H1 (cell line): ENCODE measurements around the gene CLDN9. TPM values are rescaled to one million over a fixed set of nuclear protein-coding genes. Genes with fewer than 3 reads are reported as not detected.
A peak's percentile ranks its signal among the peaks of the same experiment; 100 is the strongest.

Experiments used
- CTCF ChIA-PET: fragments of 300-600 bp; sonication (Branson Sonifier 250); formaldehyde crosslinking; loops from one replicate; lab custom pipeline; 2021; ENCODE audit not compliant: partially characterized antibody; lab: Charles Lee
- POLR2A ChIA-PET: fragments of 300-600 bp; sonication (Branson Sonifier 250); formaldehyde crosslinking; loops from one replicate; lab custom pipeline; 2021; ENCODE audit warnings: inconsistent platforms; ENCODE audit not compliant: partially characterized antibody; lab: Charles Lee
- DNase-seq, 2 experiments: peaks; one replicate each; pipeline versions ENCODE4 v3.0.0 to v3.0.0-alpha.2; 2010 to 2022; ENCODE audit warnings: low spot score in 2 of 2, low read depth in 1 of 2, mixed read lengths in 1 of 2
- FAIRE-seq: peaks from 2 replicates; lab custom pipeline; 2011; peaks lifted over from hg19 to GRCh38; lab: Jason Lieb, UNC
- H2AFZ ChIP-seq: 2 replicates; pipeline ENCODE4 v1.8.1; 2012; ENCODE audit warnings: low read length, inconsistent platforms
- H2AK5ac ChIP-seq: 2 replicates; pipeline ENCODE4 v1.6.1; 2013; ENCODE audit warnings: low read depth, low read length
- H2BK120ac ChIP-seq: replicated peaks from 2 replicates; pipeline ENCODE3; 2013; ENCODE audit warnings: low read depth, low read length, inconsistent platforms
- H2BK12ac ChIP-seq: 2 replicates; pipeline ENCODE4 v1.6.1; 2013; ENCODE audit warnings: low read depth, low read length
- H2BK15ac ChIP-seq: 2 replicates; pipeline ENCODE4 v1.6.1; 2013; ENCODE audit warnings: low read length
- H2BK20ac ChIP-seq: 2 replicates; pipeline ENCODE4 v1.6.1; 2013; ENCODE audit warnings: low read length
- H2BK5ac ChIP-seq: 2 replicates; pipeline ENCODE4 v1.6.1; 2013; ENCODE audit warnings: low read depth, low read length
- H3K14ac ChIP-seq: 2 replicates; pipeline ENCODE4 v1.6.1; 2013; ENCODE audit warnings: inconsistent platforms; ENCODE audit not compliant: insufficient read length
- H3K18ac ChIP-seq: 2 replicates; pipeline ENCODE4 v1.6.1; 2013; ENCODE audit warnings: low read length; ENCODE audit errors: extremely low read depth
- H3K23ac ChIP-seq: 2 replicates; pipeline ENCODE4 v1.6.1; 2013; ENCODE audit warnings: inconsistent platforms; ENCODE audit not compliant: insufficient read length
- H3K23me2 ChIP-seq: 2 replicates; pipeline ENCODE4 v1.6.1; 2013; ENCODE audit warnings: low read depth, low read length
- H3K27ac ChIP-seq: 2 replicates; pipeline ENCODE4 v1.6.1; 2011; ENCODE audit warnings: low read depth, low read length, inconsistent platforms
- H3K27me3 ChIP-seq, 4 experiments: replicated peaks in 1 of 4; 1 replicate in 1 of 4; 2 replicates in 3 of 4; pipeline versions ENCODE4 v1.6.1 to v1.8.1; 2011 to 2013; ENCODE audit warnings: low read length in 3 of 4, mild to moderate bottlenecking in 3 of 4, inconsistent platforms in 2 of 4, mixed read lengths in 2 of 4, moderate library complexity in 1 of 4; ENCODE audit not compliant: control insufficient read depth in 3 of 4, insufficient read depth in 3 of 4; ENCODE audit errors: extremely low read depth in 1 of 4
- H3K36me3 ChIP-seq, 4 experiments: 2 replicates each; pipeline versions ENCODE4 v1.6.1 to v1.8.1; 2011 to 2013; ENCODE audit warnings: mild to moderate bottlenecking in 4 of 4, low read length in 3 of 4, moderate library complexity in 2 of 4, control low read depth in 1 of 4, inconsistent platforms in 1 of 4; ENCODE audit not compliant: insufficient read depth in 4 of 4, control insufficient read depth in 2 of 4
- H3K4ac ChIP-seq: replicated peaks from 2 replicates; pipeline ENCODE3; 2013; ENCODE audit warnings: low read length, low read depth, mixed read lengths, inconsistent platforms; ENCODE audit not compliant: insufficient read length
- H3K4me1 ChIP-seq, 4 experiments: replicated peaks in 1 of 4; 1 replicate in 1 of 4; 2 replicates in 3 of 4; pipeline versions ENCODE4 v1.6.1 to v1.8.1; 2011 to 2013; ENCODE audit warnings: low read length in 3 of 4, inconsistent platforms in 2 of 4, mixed read lengths in 1 of 4; ENCODE audit not compliant: insufficient read depth in 4 of 4, control insufficient read depth in 3 of 4
- H3K4me2 ChIP-seq, 2 experiments: 2 replicates each; pipeline versions ENCODE4 v1.6.1 to v1.8.1; 2011 to 2013; ENCODE audit warnings: low read depth in 2 of 2, low read length in 2 of 2, control low read depth in 1 of 2, inconsistent platforms in 1 of 2, mild to moderate bottlenecking in 1 of 2; ENCODE audit not compliant: insufficient read depth in 1 of 2
- H3K4me3 ChIP-seq, 4 experiments: fragments of 200-600, 300-600 bp in 1 of 4; sonication (generic), shearing (Covaris generic), sonication (Bioruptor Twin) in 1 of 4; 2 replicates each; pipeline versions ENCODE4 v1.5.1 to v1.8.1; 2011 to 2016; ENCODE audit warnings: low read length in 4 of 4, low read depth in 3 of 4, control low read depth in 2 of 4, inconsistent platforms in 2 of 4, mild to moderate bottlenecking in 2 of 4, mixed read lengths in 1 of 4, moderate library complexity in 1 of 4; ENCODE audit not compliant: insufficient read depth in 2 of 4; ENCODE audit errors: extremely low read depth in 1 of 4
- H3K56ac ChIP-seq: replicated peaks from 2 replicates; pipeline ENCODE3; 2013; ENCODE audit warnings: low read depth, mild to moderate bottlenecking, mixed read lengths, low read length, inconsistent platforms; ENCODE audit not compliant: insufficient read length
- H3K79me1 ChIP-seq: 2 replicates; pipeline ENCODE4 v1.6.1; 2013; ENCODE audit warnings: low read depth, low read length, control low read depth
- H3K79me2 ChIP-seq, 2 experiments: 2 replicates each; pipeline versions ENCODE4 v1.6.1 to v1.8.1; 2012 to 2013; ENCODE audit warnings: low read length in 2 of 2, mild to moderate bottlenecking in 2 of 2, inconsistent platforms in 1 of 2; ENCODE audit not compliant: insufficient read depth in 2 of 2, control insufficient read depth in 1 of 2
- H3K9ac ChIP-seq, 4 experiments: replicated peaks in 1 of 4; 1 replicate in 1 of 4; 2 replicates in 3 of 4; pipeline versions ENCODE4 v1.6.1 to v1.8.1; 2011 to 2013; ENCODE audit warnings: low read depth in 3 of 4, low read length in 3 of 4, control low read depth in 2 of 4, mild to moderate bottlenecking in 2 of 4, moderate library complexity in 2 of 4, inconsistent platforms in 1 of 4; ENCODE audit errors: extremely low read depth in 1 of 4
- H3K9me3 ChIP-seq, 2 experiments: 2 replicates each; pipeline versions ENCODE4 v1.6.1 to v1.8.1; 2012 to 2013; ENCODE audit warnings: mild to moderate bottlenecking in 2 of 2, moderate library complexity in 2 of 2, control low read depth in 1 of 2, inconsistent platforms in 1 of 2, low read depth in 1 of 2, low read length in 1 of 2, mixed read lengths in 1 of 2; ENCODE audit not compliant: insufficient read depth in 2 of 2
- H4K20me1 ChIP-seq, 2 experiments: replicated peaks in 1 of 2; 2 replicates each; pipeline versions ENCODE3 to v1.8.1; 2011 to 2013; ENCODE audit warnings: inconsistent platforms in 2 of 2, low read length in 2 of 2, mild to moderate bottlenecking in 1 of 2; ENCODE audit not compliant: insufficient read depth in 2 of 2, control insufficient read depth in 1 of 2
- H4K5ac ChIP-seq: 2 replicates; pipeline ENCODE4 v1.6.1; 2013; ENCODE audit warnings: low read length, low read depth, mixed read lengths, inconsistent platforms; ENCODE audit not compliant: insufficient read length
- H4K8ac ChIP-seq: 2 replicates; pipeline ENCODE4 v1.8.0; 2013; ENCODE audit warnings: mild to moderate bottlenecking, moderate library complexity, low read length, inconsistent platforms; ENCODE audit not compliant: insufficient read depth; ENCODE audit errors: extremely low read depth
- H4K91ac ChIP-seq: replicated peaks from 2 replicates; pipeline ENCODE3; 2013; ENCODE audit warnings: low read length, mixed read lengths, inconsistent platforms; ENCODE audit not compliant: insufficient read length
- BRCA1 ChIP-seq: IDR thresholded peaks from 2 replicates; pipeline ENCODE4 v1.6.1; 2012; ENCODE audit warnings: low read depth, low read length, improper control_type of control experiment
- CBX5 ChIP-seq: fragments of 300-800, 300-1000 bp; sonication (generic); IDR thresholded peaks from 2 replicates; pipeline ENCODE4 v1.7.1; 2016; ENCODE audit warnings: antibody characterized with exemption, low read length, low read depth
- CBX8 ChIP-seq: fragments of 300-800, 300-1000 bp; sonication (generic); IDR thresholded peaks from 2 replicates; pipeline ENCODE4 v1.7.1; 2016; ENCODE audit warnings: low read depth, low read length, borderline replicate concordance
- JUN ChIP-seq: IDR thresholded peaks from 2 replicates; pipeline ENCODE4 v1.6.1; 2011; ENCODE audit warnings: low read depth, mild to moderate bottlenecking, improper control_type of control experiment, low read length
- JUND ChIP-seq: IDR thresholded peaks from 2 replicates; pipeline ENCODE4 v1.6.1; 2011; ENCODE audit warnings: mild to moderate bottlenecking, improper control_type of control experiment, low read length
- KDM1A ChIP-seq: fragments of 200-600, 300-600 bp; sonication (generic); IDR thresholded peaks from 2 replicates; pipeline ENCODE4 v1.7.1; 2016; ENCODE audit warnings: mild to moderate bottlenecking, low read length, borderline replicate concordance
- KDM4A ChIP-seq: IDR thresholded peaks from one replicate; pipeline ENCODE4 v1.7.1; 2012; ENCODE audit warnings: low read depth, mild to moderate bottlenecking, moderate library complexity, low read length, inconsistent platforms; ENCODE audit not compliant: severe bottlenecking
- POLR2AphosphoS5 ChIP-seq: IDR thresholded peaks from 2 replicates; pipeline ENCODE4 v1.6.1; 2011; ENCODE audit warnings: low read depth, low read length
- SAP30 ChIP-seq: fragments of 300-600 bp; sonication (generic); IDR thresholded peaks from 2 replicates; pipeline ENCODE4 v1.7.1; 2012; ENCODE audit warnings: low read length, moderate library complexity, mild to moderate bottlenecking, inconsistent platforms; ENCODE audit not compliant: insufficient read depth, insufficient replicate concordance
- YY1 ChIP-seq: IDR thresholded peaks from 2 replicates; pipeline ENCODE4 v1.6.1; 2011; ENCODE audit warnings: low read depth, mild to moderate bottlenecking, low read length
- WGBS, 2 experiments: shearing (Covaris generic) in 1 of 2; methylation state at CpG; one replicate each; pipeline versions ENCODE4 v1.1.6 to v1.1.7; 2013 to 2015; ENCODE audit warnings: low lambda C conversion rate in 2 of 2, mixed read lengths in 2 of 2, inconsistent platforms in 1 of 2, low coverage in 1 of 2, missing lambda C conversion rate in 1 of 2; ENCODE audit not compliant: insufficient replicate concordance in 2 of 2, insufficient coverage in 1 of 2, insufficient read length in 1 of 2; ENCODE audit errors: extremely low coverage in 1 of 2, missing lambda C conversion rate in 1 of 2; 5-methylcytosine and 5-hydroxymethylcytosine counted together
- polyA plus RNA-seq, 7 experiments: library from polyadenylated mRNA; depleted of rRNA in 3 of 7; stranded (reverse) in 5 of 7; unstranded in 2 of 7; fragments of >200 nt in 5 of 7; fragments of 200-250 nt in 2 of 7; gene quantifications; 1 replicate in 5 of 7; 2 replicates in 1 of 7; 4 replicates in 1 of 7; pipeline versions ENCODE4 v1.2.1 to v1.2.3, GENCODE V29; 2011 to 2013; ENCODE audit warnings: missing spikeins in 2 of 7, mixed read lengths in 2 of 7
- total RNA-seq: library from RNA; stranded (reverse); fragmentation: NEBNext Ultra II Directional; extraction: Animal tissue kit (Norgen Biotek cat#: 25700); gene quantifications from 2 replicates; pipeline ENCODE4 v1.2.1, GENCODE V29; 2021
- TF ChIP-seq, protein P1 (sequence below): IDR thresholded peaks from 2 replicates; pipeline ENCODE4 v1.6.1; 2012; ENCODE audit warnings: inconsistent platforms

Gene CLDN9
- total and polyA plus RNA-seq, 2 of the 8 experiments (the other 6 are each of a cell fraction or from before 2014, with no cell fraction given) = 0.60 to 0.89 TPM

DNA sequence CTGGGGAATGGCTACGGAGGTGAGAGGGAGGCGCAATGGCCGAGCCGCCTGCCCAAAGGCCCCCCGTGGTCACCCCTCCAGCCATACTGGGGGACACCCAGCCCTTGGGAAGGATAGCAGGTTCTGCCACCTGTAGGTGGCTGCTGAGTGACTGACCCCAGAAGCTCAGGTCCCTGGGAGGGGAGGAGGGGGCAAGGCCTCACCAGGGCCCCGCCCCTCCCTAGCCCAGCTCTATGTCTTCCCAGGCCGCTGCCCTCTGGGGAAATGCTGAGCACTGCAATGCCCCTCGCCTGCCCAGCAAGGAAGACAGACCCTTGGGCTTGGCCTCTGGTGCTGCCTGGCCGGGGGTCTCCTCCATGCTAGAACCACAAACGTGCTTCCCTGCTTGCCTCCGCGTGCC, 11.4 kb upstream of the CLDN9 start:
- Histone ChIP-seq H3K9me3 (no peaks in the 10 kb centered on the region), H3K4me2 (no peak overlapping the region), H2BK20ac (no peak overlapping the region), H3K79me2 (0 out of 4 replicates have a peak, but pooled peaks cover 0 to 2% of the 10 kb centered on the region in 2 experiments), H3K36me3 (peaks cover 0 to under 1% (median 0%) of the 10 kb centered on the region in 4 experiments; a peak in 1 of 8 replicates), H4K91ac (peak overlapping the region; percentile 26), H2BK12ac (peak overlapping the region; percentile 22; the same call in 1 of the 2 replicates), H3K4ac (no peak overlapping the region), H3K4me3 (no peak overlapping the region), H3K79me1 (no peaks in the 10 kb centered on the region), H2BK120ac (no peak overlapping the region), H2AK5ac (0 out of 2 replicates have a peak overlapping the region, but pooled peaks have one; percentile 75), H3K18ac (peak overlapping the region; percentile 71), H2BK15ac (peak overlapping the region; percentile 81; the same call in 1 of the 2 replicates), H2BK5ac (no peak overlapping the region; the same call in 1 of the 2 replicates), H3K23ac (no peak overlapping the region), H3K23me2 (peaks cover 3% of the 10 kb centered on the region), H3K4me1 (peaks cover 0 to 31% (median 13%) of the 10 kb centered on the region in 4 experiments; a peak in 6 of 7 replicates), H3K27me3 (no peaks in the 10 kb centered on the region), H4K8ac (no peak overlapping the region), H3K56ac (no peak overlapping the region), H4K20me1 (peaks cover 0 to 2% of the 10 kb centered on the region in 2 experiments), H2AFZ (no peak overlapping the region), H3K14ac (no peak overlapping the region), H4K5ac (no peak overlapping the region), H3K27ac (no peak overlapping the region), H3K9ac (no peak overlapping the region)
- DNase-seq (no peak), FAIRE-seq (no peak)
- ChIA-PET CTCF (interaction anchor here (1.3 to 17.3 kb wide), 11 partner anchors 10 to 105 kb away, joined by 3 to 639 read pairs (median 8); partner anchors contain the start of genes BICDL2, CLDN6, CLDN9 and HCFC1R1), POLR2A (interaction anchor here (0.7 to 35.7 kb wide), 9 partner anchors 8 to 46 kb away, joined by 3 to 1808 read pairs (median 11); partner anchors contain the start of genes BICDL2, CLDN6, CLDN9 and HCFC1R1)
- WGBS, 2 experiments = 82% methylated on average over 12 of the region's 12 CpGs; no CpG with 5 or more reads in 1 of the 2 experiments
- TF ChIP-seq CBX5 = no peak
- TF ChIP-seq CBX8 = no peak
- no peak for TF ChIP-seq JUN
- no peak for TF ChIP-seq SAP30
- no peak for TF ChIP-seq POLR2AphosphoS5
- no peak for TF ChIP-seq YY1
- TF ChIP-seq JUND = no peak
- TF ChIP-seq, protein P1, sequence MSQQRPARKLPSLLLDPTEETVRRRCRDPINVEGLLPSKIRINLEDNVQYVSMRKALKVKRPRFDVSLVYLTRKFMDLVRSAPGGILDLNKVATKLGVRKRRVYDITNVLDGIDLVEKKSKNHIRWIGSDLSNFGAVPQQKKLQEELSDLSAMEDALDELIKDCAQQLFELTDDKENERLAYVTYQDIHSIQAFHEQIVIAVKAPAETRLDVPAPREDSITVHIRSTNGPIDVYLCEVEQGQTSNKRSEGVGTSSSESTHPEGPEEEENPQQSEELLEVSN = no peak
- TF ChIP-seq BRCA1 = no peak
- TF ChIP-seq KDM4A = no peak
- TF ChIP-seq KDM1A = no peak
